CD4-positive, CD25-positive, alpha-beta regulatory T cell (primary cell): ENCODE measurements around the gene TTYH3. TPM values are rescaled to one million over a fixed set of nuclear protein-coding genes. Genes with fewer than 3 reads are reported as not detected.

Source experiments
- ATAC-seq, 2 donors: fragments of 150-1000 bp; cut with Tn5 transposase; one replicate each; pipeline ENCODE4 v1.10.0; 2021; ENCODE audit warnings: low read depth in 2 of 2, moderate number of reproducible peaks in 2 of 2, moderate library complexity in 1 of 2
- DNase-seq, 3 donors: peaks; one replicate each; pipeline versions ENCODE4 v3.0.0 to v3.0.0-alpha.2; 2012 to 2022; ENCODE audit warnings: mixed read lengths in 1 of 3
- H3K27ac ChIP-seq: one replicate; pipeline ENCODE4 v1.7.0; 2013; ENCODE audit warnings: mild to moderate bottlenecking, low read length; ENCODE audit not compliant: insufficient read depth, poor library complexity, severe bottlenecking
- H3K27me3 ChIP-seq: one replicate; pipeline ENCODE4 v1.7.0; 2013; ENCODE audit warnings: low read length; ENCODE audit not compliant: control insufficient read depth, insufficient read depth
- H3K36me3 ChIP-seq: one replicate; pipeline ENCODE4 v1.7.0; 2013; ENCODE audit warnings: mild to moderate bottlenecking, low read length, moderate library complexity; ENCODE audit not compliant: control insufficient read depth, insufficient read depth
- H3K4me1 ChIP-seq: 2 replicates; pipeline ENCODE4 v1.7.0; 2013; ENCODE audit warnings: mild to moderate bottlenecking, low read length; ENCODE audit not compliant: insufficient read depth, control insufficient read depth, poor library complexity, severe bottlenecking
- H3K4me3 ChIP-seq: one replicate; pipeline ENCODE4 v1.7.0; 2013; ENCODE audit warnings: low read depth, mild to moderate bottlenecking, low read length, moderate library complexity
- H3K9me3 ChIP-seq, 2 experiments: 1 replicate in 1 of 2; 2 replicates in 1 of 2; pipeline ENCODE4 v1.7.0; 2013; ENCODE audit warnings: low read length in 2 of 2, mild to moderate bottlenecking in 1 of 2, moderate library complexity in 1 of 2; ENCODE audit not compliant: control insufficient read depth in 2 of 2
- H3K27ac Mint-ChIP-seq, 3 donors: one replicate each; pipeline ENCODE4 v1.8.0; 2020 to 2022; ENCODE audit warnings: mild to moderate bottlenecking in 3 of 3, mixed read lengths in 3 of 3, moderate library complexity in 2 of 3
- H3K27me3 Mint-ChIP-seq: one replicate; pipeline ENCODE4 v1.8.0; 2022; ENCODE audit warnings: mild to moderate bottlenecking, mixed read lengths
- H3K36me3 Mint-ChIP-seq: one replicate; pipeline ENCODE4 v1.8.0; 2020; ENCODE audit warnings: mixed read lengths
- H3K4me1 Mint-ChIP-seq, 4 donors: one replicate each; pipeline ENCODE4 v1.8.0; 2020 to 2022; ENCODE audit warnings: mixed read lengths in 4 of 4, mild to moderate bottlenecking in 1 of 4
- H3K4me3 Mint-ChIP-seq, 4 donors: one replicate each; pipeline ENCODE4 v1.8.0; 2020 to 2022; ENCODE audit warnings: mild to moderate bottlenecking in 4 of 4, mixed read lengths in 4 of 4, moderate library complexity in 3 of 4
- H3K9me3 Mint-ChIP-seq, 7 donors: one replicate each; pipeline ENCODE4 v1.8.0; 2020 to 2022; ENCODE audit warnings: mixed read lengths in 7 of 7, mild to moderate bottlenecking in 3 of 7, moderate library complexity in 2 of 7
- polyA plus RNA-seq, 4 donors: library from polyadenylated mRNA; unstranded; fragments of 300-500 nt; fragmentation: Illumina TruSeq; gene quantifications; one replicate each; pipeline ENCODE4 v1.2.3, GENCODE V29; 2021
- total RNA-seq: library from RNA; stranded (reverse); gene quantifications from one replicate; pipeline ENCODE4 v1.2.3, GENCODE V29; 2022

Gene TTYH3
- total and polyA plus RNA-seq, 5 donors from 2014 or later = 0.56 to 20.0 (median 1.4) TPM

DNA sequence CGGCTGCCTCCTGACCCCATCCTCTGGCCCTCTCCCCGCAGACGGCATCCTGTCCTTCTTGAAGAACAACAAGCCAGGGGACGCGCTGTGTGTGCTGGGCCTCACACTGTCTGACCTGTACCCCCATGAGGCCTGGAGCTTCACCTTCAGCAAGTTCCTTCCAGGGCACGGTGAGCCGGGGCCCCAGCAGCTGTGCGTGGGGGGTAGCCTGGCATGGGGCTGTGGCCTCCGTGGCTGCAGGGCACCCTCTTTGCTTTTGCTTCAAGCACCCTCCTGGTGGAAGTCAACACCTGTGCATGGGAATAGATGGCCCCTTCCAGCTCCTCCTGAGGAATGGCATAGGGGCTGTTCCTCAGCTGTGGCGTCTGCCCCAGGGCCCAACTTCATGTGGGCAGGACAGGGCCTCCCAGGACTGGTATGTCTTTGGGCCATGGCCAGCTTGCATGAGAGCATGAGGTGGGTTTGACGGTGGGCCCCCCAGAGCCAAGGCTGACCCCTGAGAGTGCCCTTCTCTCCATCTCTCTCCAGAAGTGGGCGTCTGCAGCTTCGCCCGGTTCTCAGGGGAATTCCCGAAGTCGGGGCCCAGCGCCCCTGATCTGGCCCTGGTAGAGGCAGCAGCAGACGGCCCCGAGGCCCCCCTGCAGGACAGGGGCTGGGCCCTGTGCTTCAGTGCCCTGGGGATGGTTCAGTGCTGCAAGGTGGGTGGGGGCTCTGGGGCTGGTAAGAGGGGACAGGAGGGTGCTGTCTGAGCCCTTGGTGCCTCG, 76.9 kb downstream of the TTYH3 start:
- Mint-ChIP-seq H3K27me3 (no peaks in the 10 kb centered on the region), H3K4me3 (no peak overlapping the region), H3K27ac (no peak overlapping the region), H3K9me3 (no peaks in the 10 kb centered on the region), H3K36me3 (peaks cover 3% of the 10 kb centered on the region), H3K4me1 (peaks cover 11 to 42% (median 18%) of the 10 kb centered on the region in 4 donors)
- H3K4me3 ChIP-seq = peak overlapping the region; percentile 13
- H3K4me1 ChIP-seq = peaks cover 41% of the 10 kb centered on the region
- H3K27ac ChIP-seq = no peak overlapping the region
- no peaks in the 10 kb centered on the region for H3K9me3 ChIP-seq
- H3K27me3 ChIP-seq = no peaks in the 10 kb centered on the region
- H3K36me3 ChIP-seq = no peaks in the 10 kb centered on the region
- no peak for ATAC-seq
- DNase-seq = no peak

DNA sequence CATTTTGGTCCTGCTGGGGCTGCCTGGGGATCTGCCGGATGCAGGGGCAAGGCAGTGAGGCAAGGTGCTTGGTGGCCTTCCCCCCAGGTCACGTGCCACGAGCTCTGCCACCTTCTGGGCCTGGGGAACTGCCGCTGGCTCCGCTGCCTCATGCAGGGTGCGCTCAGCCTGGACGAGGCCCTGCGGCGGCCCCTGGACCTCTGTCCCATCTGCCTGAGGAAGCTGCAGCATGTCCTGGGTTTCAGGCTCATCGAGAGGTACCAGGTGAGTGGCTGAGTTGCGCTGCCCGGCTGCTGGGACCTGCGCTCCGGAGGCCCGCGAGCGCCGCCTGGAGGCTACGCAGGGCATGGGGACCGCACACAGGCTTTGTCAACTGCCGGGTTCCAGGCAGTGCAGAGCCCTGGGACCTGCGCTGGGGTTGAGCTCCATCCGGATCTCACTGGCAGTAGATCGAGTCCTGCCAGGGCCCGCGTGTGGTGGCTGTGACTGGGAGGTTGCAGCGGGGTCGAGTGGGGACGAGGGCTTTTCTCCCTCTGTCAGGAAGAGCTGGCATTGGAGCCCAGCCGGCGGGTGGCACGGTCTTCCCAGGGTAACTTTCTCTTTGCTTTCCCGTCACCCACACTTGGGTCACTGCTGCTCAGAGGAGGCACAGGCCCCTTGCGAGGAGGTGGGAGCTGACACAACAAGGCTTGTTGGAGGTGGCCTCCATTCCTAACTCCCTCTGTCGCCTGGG, 77.9 kb downstream of the TTYH3 start:
- Mint-ChIP-seq H3K4me3 (peak overlapping the region; percentile 75 to 94 (median 88)), H3K9me3 (no peaks in the 10 kb centered on the region), H3K36me3 (peaks cover 7% of the 10 kb centered on the region), H3K4me1 (peaks cover 11 to 52% (median 17%) of the 10 kb centered on the region in 4 donors), H3K27me3 (no peaks in the 10 kb centered on the region), H3K27ac (peak overlapping the region; percentile 97 to 99 (median 97))
- peak overlapping the region; percentile 61 for H3K4me3 ChIP-seq
- H3K27ac ChIP-seq = peak overlapping the region; percentile 88
- peak; percentile 64 to 93 (median 84) for DNase-seq
- peaks cover 41% of the 10 kb centered on the region for H3K4me1 ChIP-seq
- peak; percentile 76 to 81 for ATAC-seq
- H3K9me3 ChIP-seq = no peaks in the 10 kb centered on the region
- no peaks in the 10 kb centered on the region for H3K27me3 ChIP-seq
- H3K36me3 ChIP-seq = no peaks in the 10 kb centered on the region

DNA sequence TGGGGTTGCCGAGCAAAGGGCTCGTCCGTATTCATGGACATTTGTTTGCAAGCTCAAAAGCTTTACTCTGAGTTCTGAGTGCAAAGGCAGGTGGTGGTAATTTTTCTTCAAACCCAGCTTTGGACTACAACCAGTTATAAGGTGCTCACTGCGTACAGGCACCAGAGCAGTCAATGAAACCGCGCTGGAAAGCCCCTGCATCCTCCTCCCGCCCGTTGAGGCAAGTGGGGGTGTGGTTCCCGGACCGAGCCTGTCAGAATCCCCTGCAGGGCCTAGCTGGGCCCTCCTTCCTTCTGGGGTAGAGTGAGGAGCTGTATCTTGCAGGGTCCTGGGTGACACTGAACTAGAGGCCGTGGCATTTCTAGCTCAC, 78.5 kb downstream of the TTYH3 start:
- Mint-ChIP-seq H3K4me1 (peaks cover 8 to 57% (median 19%) of the 10 kb centered on the region in 4 donors), H3K27me3 (no peaks in the 10 kb centered on the region), H3K27ac (peak overlapping the region; percentile 97 to 99 (median 97)), H3K9me3 (no peaks in the 10 kb centered on the region), H3K36me3 (peaks cover 7% of the 10 kb centered on the region), H3K4me3 (peak overlapping the region; percentile 75 to 94 (median 88))
- Histone ChIP-seq H3K4me1 (peaks cover 44% of the 10 kb centered on the region), H3K9me3 (no peaks in the 10 kb centered on the region), H3K4me3 (peak overlapping the region; percentile 61), H3K27me3 (no peaks in the 10 kb centered on the region), H3K27ac (peak overlapping the region; percentile 88), H3K36me3 (no peaks in the 10 kb centered on the region)
- DNase-seq = peak; percentile 69 to 80 (median 72)
- ATAC-seq = peak; percentile 61 to 64

DNA sequence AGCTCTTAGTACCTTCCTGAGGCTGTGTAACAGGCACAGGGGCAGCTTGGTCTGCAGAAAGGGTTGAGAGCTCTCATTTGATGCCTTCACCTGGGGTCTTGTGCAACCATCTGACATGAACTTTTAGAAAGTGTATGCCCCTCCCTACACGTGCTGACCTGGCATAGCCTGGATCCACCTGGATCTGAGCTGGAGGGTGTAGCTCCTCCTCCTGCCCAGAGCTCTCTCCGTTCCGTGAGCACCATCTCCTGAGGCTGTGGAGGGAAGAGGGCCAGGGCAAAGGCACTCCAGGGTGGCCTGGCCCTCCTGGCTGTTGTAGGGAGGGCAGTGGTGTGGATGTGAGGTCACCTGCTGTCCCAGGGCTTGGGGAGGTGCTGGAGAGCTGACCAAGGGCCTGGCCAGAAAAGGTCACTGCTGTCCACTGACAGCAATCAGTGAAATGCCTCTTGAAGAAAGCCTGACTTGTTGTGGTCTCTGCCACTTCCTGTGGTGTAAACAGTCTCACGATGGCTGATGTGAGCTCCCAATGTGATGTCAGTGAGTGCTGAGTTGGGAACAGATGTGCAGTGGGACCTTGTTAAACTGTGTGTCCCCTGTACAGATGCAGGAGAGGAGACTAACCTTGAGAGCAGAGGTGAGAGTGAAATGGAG, 79.2 kb downstream of the TTYH3 start:
- no peaks in the 10 kb centered on the region for H3K27me3 ChIP-seq
- ATAC-seq = peak; percentile 41

DNA sequence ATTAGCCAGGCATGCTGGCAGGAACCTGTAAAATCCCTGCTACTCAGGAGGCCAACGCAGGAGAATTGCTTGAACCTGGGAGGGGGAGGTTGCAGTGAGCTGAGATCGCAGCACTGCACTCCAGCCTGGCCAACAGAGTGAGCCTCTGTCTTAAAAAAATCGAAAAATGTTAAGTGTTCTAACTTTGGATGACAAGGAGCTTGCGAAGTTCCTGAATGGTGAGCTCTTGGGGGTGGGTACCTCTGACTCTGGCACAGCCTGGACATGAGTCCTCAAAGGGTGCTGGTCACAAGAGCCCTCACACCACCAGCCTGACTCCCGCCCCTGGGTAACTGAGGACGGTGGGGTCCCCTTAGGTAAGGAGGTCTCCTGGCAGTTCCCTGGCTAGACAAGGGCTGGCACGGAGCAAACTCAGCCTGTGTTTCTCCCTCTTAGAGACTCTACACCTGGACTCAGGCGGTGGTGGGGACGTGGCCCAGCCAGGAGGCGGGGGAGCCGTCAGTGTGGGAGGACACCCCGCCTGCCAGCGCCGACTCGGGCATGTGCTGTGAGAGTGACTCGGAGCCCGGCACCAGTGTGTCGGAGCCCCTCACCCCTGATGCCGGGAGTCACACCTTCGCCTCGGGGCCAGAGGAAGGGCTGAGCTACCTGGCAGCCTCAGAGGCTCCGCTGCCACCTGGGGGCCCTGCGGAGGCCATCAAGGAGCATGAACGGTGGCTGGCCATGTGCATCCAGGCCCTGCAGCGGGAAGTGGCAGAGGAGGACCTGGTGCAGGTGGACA, 80.3 kb downstream of the TTYH3 start:
- H3K4me1 ChIP-seq = peaks cover 62% of the 10 kb centered on the region
- Mint-ChIP-seq H3K4me1 (peaks cover 15 to 75% (median 33%) of the 10 kb centered on the region in 4 donors), H3K27me3 (no peaks in the 10 kb centered on the region)

More for the DNA sequence above, 79.2 kb downstream of the TTYH3 start:
- DNase-seq = peak; percentile 23 to 90 (median 66)
- Histone ChIP-seq H3K9me3 (no peaks in the 10 kb centered on the region), H3K36me3 (no peaks in the 10 kb centered on the region), H3K4me1 (peaks cover 52% of the 10 kb centered on the region), H3K4me3 (peak overlapping the region; percentile 61), H3K27ac (peak overlapping the region; percentile 88)
- peaks cover 11 to 65% (median 24%) of the 10 kb centered on the region in 4 donors for H3K4me1 Mint-ChIP-seq
- no peaks in the 10 kb centered on the region for H3K9me3 Mint-ChIP-seq
- H3K27me3 Mint-ChIP-seq = no peaks in the 10 kb centered on the region
- H3K36me3 Mint-ChIP-seq = peaks cover 10% of the 10 kb centered on the region
- H3K4me3 Mint-ChIP-seq = peak overlapping the region; percentile 75 to 94 (median 88)
- peak overlapping the region; percentile 97 to 99 (median 97) for H3K27ac Mint-ChIP-seq

DNA sequence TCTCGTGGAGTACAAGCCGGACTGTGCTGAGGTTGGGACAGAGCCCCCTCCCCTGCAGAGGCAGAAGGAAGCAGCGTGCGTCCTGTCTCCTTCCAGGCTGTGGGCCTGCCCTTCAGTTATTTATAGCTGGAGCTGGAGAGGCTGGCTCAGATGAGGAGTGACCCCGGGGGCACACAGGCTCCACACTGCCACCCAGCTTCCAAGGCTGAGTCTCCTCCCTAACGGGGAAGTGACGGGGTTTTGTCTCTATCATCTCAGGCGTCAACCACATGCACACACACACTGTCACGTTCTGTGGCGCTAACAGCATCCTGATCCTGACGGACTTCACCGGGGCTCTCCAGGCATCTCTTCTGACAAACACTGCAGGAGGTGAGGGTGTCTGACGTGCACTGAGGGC, 81.6 kb downstream of the TTYH3 start:
- no peak for ATAC-seq
- DNase-seq = no peak
- peaks cover 22 to 84% (median 40%) of the 10 kb centered on the region in 4 donors for H3K4me1 Mint-ChIP-seq
- peak overlapping the region; percentile 66 to 95 (median 93) for H3K27ac Mint-ChIP-seq
- Histone ChIP-seq H3K4me3 (no peak overlapping the region), H3K27me3 (no peaks in the 10 kb centered on the region), H3K4me1 (peaks cover 74% of the 10 kb centered on the region), H3K9me3 (no peaks in the 10 kb centered on the region), H3K36me3 (no peaks in the 10 kb centered on the region), H3K27ac (no peak overlapping the region)
- no peaks in the 10 kb centered on the region for H3K27me3 Mint-ChIP-seq
- H3K36me3 Mint-ChIP-seq = peaks cover 10% of the 10 kb centered on the region
- H3K4me3 Mint-ChIP-seq = peak overlapping the region in 1 of 4 donors; percentile 32
- H3K9me3 Mint-ChIP-seq = no peaks in the 10 kb centered on the region

More for the DNA sequence above, 80.3 kb downstream of the TTYH3 start:
- no peak overlapping the region for H3K4me3 Mint-ChIP-seq
- ATAC-seq (no peak), DNase-seq (no peak)
- peak overlapping the region in 2 of 3 donors; percentile 55 to 97 for H3K27ac Mint-ChIP-seq
- Histone ChIP-seq H3K36me3 (no peaks in the 10 kb centered on the region), H3K27me3 (no peaks in the 10 kb centered on the region), H3K9me3 (no peaks in the 10 kb centered on the region), H3K4me3 (no peak overlapping the region), H3K27ac (peak overlapping the region; percentile 88)
- H3K9me3 Mint-ChIP-seq = no peaks in the 10 kb centered on the region
- H3K36me3 Mint-ChIP-seq = peaks cover 10% of the 10 kb centered on the region

DNA sequence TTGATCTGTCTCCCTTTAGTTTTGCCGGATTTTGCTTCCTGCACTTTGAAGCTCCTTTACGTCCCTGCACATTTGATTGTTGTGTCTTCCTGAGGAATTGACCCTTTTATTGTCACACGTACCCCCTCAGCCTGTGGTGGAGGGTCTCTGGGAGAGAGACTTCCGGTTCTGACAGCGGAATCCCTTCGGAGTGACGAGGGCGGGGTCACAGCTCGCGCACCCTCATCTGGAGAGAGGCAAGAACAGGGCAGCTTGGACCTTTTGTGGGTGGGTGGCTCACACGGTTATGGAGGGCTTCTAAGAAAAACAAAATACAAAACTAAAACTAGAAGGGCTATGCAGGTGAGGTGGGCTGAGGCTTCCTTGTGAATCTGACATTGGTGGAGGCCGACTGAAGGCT, 82.2 kb downstream of the TTYH3 start:
- Histone ChIP-seq H3K4me3 (no peak overlapping the region), H3K36me3 (no peaks in the 10 kb centered on the region), H3K27ac (no peak overlapping the region), H3K4me1 (peaks cover 74% of the 10 kb centered on the region), H3K27me3 (no peaks in the 10 kb centered on the region), H3K9me3 (no peaks in the 10 kb centered on the region)
- Mint-ChIP-seq H3K27me3 (no peaks in the 10 kb centered on the region), H3K36me3 (peaks cover 10% of the 10 kb centered on the region), H3K4me3 (peak overlapping the region in 1 of 4 donors; percentile 32), H3K27ac (peak overlapping the region; percentile 85 to 95 (median 93)), H3K4me1 (peaks cover 22 to 86% (median 43%) of the 10 kb centered on the region in 4 donors), H3K9me3 (no peaks in the 10 kb centered on the region)
- no peak for DNase-seq
- ATAC-seq = no peak
